GM18507 (cell line): ENCODE results near the gene HHEX.

ENCODE experiments used
- DNase-seq: peaks from one replicate; pipeline ENCODE4 v3.0.0; 2011; ENCODE audit warnings: low read depth; ENCODE audit not compliant: insufficient read length; ENCODE audit errors: extremely low spot score
- FAIRE-seq: peaks from 2 replicates; lab custom pipeline; 2011; peaks lifted over from hg19 to GRCh38; lab: Jason Lieb, UNC

HHEX gene

DNA sequence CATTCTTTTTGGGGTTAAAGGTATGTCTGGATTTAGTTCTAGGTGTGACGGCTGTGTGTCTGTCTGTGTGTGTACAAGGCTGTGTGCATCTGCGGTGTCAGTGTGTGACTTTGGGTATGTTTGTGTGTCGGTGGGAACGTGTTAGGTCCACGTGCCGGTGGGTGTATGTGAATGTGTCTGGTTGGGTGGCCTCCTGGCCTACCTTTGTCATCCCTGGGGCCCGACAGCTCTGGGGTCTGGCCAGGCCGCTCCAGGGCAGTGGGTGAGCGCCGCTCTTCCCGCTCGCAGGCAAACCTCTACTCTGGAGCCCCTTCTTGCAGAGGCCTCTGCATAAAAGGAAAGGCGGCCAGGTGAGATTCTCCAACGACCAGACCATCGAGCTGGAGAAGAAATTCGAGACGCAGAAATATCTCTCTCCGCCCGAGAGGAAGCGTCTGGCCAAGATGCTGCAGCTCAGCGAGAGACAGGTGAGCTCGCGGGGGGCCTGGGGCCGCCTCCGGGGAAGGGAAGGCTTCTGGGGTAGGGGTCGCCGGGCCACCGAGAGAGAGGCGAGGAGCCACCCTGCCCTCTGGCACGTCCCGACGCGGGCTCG, 2.4 kb downstream of the HHEX start:
- no peak for DNase-seq
- FAIRE-seq = no peak

DNA sequence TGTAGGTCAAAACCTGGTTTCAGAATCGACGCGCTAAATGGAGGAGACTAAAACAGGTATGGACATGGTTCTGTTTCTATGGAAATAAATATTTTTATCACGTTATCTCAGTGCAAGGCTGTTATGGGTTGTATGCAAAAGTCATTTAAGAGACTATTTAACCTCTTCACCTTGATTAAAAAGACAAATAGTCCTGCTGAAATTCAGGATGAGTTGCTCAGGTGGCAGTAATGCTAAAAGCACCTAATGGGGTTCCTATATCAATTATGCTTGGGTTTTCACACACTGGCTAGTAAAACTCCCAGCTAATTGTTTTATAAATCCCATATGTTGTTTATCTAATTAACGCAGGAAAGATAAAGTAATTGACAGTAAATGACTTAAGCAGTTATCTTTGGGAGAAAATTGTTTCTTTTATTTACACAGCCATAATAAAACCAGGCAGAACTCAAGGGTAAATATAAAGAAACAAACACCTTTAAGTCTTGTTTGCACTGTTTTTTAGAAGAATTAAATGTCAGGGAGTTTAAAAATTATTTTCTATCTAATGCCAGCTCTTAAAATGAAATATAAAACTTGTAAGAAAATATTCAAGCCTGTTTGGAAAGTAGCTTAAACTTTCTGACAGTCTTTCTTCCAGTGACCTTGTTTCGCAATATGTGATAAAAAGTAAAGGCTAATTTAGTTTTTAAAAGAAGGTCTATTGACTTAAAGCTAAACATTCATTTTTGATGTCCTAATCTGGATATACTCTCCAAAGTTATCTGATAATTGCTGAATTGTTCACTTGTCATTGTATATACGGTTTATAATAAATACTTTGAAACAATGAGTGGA, 3.2 kb downstream of the HHEX start:
- FAIRE-seq (no peak), DNase-seq (no peak)

DNA sequence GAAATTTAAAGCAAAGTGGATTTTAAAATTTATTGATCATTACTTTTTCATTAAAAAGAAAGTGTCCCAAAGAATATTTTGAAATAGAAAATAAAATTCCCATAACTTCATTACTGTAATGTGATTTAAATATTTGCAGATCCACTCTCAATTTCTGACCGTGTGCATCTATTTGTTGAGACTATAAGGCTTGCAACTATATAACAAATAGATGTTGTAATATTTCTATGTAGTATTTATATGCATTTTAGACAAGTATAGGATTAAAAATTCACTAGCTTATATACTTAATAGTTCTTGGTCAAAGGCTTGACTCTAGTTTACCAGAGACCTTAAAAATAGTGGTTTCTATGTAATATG, 3.8 kb downstream of the HHEX start:
- FAIRE-seq (no peak), DNase-seq (no peak)

DNA sequence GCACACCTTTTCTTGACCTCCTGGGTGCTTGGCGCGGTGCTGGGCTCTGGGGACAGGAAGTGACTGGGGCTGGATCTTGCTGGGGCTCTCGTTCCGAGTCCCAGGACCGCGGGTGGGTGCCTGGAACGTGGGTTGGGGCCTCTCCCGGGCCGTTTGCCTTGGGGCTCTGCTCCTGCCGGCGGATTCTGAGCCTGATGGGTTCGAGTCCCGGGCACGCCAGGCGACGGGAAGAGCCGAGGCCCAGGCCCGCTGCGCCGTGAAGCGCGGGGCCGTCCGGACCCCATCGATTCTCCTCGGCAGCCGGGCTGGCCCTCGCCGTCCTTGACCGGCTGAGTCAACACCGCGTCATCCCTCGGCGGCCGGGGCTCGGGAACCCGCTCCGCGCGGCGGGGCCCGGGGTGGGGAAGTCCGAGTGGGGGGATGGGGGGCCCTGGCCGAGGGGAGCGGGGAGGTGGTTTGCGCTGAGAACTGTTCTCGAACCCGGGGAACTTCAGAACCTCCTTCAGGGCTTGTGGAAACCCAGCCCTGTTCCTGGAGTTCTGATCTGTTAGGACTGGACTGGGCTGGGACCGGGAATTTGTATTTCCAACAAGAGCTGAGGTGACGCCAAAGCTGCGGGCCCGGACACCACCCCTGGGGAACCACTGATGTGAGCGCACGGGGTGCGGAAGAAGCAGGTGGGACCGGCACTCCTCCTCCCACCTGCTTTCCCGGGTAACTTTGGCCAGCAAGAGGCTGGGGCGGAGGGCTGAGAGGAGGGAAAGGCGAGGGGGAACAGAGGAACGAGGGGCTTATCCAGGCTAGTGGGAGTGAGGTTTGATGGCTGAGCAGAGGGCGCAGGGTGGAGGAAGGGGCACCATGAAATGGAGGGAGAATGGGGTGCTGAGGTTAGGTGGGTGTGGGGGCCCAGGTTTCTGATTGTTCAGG, 6.2 kb downstream of the HHEX start:
- DNase-seq (no peak), FAIRE-seq (no peak)

DNA sequence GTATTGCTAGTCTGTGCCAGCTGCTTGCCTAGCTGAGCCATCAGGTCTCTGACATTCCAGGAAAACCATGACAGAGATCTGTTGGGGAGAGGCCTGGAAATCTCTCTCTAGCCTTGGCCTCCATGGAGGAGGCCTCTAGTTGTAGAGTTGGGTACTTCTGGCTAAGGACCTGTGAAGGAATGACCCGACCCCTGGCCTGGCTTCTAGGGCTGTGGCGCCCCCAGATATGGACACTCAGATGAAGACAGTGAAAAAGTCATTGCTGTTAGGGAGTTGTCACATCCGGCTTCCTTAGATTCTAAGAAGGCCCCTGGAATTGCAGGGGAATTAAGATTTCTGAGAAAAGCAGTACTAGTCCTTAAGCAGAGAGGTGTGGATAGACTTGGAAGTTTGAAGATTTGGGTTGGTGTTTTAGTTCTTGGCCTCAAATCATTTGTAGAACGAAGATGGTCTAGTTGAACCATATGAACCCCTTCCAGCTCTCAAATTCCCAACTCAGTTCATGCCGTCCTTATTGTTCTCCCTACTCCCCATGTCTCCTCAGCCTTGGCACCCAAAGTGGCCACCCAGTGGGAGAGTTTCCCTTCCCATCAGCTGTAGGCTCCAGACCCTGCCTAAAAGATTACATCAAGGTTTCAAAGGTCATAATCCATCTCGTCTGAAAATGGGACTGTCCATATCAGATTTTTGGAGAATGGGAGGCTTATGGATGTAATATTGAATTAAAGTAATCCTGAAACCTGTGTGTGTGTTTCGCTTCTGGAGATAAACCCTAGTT, 7.0 kb downstream of the HHEX start:
- DNase-seq = no peak

DNA sequence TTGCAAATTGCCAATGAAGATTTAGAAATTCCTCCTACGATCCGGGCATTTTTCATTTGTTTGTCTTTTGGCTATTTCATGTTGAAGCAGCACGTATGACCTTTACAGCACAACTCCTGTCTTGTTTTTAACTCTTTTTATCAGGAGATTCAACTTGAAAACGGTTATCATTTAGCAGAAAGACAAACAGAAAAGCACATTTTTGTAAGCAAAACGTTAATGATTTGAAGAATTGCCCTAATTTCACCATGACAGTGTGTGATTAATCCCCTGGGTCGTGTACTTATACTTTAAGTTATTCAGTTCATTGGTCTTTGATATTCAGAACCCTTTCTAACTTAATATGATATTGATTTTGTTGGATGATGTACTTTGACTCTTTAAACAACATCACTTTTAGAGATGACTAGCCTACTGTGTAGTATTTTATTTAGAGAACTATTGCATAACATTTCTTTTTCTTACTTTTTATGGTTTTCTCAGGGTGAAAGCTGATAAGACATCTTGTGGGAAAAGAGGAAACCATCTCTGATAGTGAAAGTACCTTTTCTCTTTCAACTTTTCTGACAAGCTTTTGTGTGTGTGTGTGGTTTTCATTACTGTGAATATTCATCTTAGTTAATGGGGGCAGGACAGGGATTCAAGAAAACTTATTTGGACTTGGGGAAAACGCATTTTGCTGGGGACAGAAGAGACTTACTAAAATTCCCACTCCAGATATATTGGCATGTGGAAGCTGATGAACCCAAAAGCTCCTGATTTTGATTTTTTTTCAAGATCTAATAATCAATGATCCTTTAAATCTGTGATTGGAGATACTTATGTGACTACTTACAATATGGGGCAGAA, 8.1 kb downstream of the HHEX start:
- peak; percentile 61 for FAIRE-seq

More for the DNA sequence above, 7.0 kb downstream of the HHEX start:
- FAIRE-seq = no peak

DNA sequence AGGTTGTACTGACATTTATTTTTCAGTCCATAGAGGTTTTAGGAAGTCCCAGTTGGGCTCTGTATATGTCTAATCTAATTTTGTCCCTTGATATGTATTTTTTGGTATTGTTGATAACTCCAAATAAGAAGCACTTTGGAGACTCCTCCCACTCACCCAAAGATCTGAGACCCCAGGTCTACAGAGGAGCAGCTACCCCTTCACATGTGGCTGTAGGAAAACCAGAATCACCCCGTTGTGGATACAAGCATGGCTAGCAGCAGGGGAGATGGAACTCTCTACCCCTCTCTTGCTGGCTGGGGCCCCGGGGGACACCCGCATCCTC, 9.4 kb downstream of the HHEX start:
- DNase-seq = no peak
- FAIRE-seq = no peak

More for the DNA sequence above, 8.1 kb downstream of the HHEX start:
- DNase-seq = no peak

DNA sequence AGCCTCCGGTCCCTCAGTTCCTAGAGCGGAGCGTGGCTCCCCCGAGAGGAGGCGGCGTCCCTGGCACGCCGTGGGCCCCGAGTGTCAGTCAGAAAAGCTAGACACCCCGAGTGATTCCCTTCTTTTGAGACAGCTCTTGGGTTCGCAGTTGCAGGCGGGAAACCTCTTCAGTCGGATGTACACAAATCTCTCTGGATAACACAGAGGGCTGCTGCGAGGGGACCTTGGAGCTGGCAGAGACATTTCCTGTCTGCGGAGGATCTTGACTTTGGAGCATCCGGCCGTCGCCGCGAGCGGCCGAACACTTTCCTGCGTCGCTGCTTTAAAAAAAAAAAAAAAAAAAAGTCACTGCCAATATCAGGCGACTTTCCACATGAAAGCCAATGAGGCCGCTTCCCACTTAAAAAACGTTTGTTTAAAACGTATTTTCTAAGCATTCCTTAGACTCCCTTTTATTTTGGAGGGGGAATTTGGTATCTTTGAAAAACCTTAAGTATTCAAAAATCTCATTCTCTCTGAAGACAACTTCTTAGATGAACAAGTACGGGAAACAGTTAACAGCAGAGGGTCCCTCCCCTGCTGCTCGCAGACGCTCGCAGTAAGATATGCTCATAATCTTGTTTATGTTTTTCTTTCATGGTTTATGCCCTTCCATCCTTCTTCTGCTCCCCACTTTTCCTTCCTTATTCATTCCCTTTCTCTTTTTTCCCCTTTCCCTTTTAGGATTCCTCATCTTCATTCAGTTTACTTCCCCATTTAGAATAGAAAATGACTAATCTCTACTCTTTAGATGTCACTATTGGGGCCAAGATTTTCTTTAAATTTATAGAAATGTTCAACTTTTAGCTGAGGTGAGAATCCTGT, 10.0 kb downstream of the HHEX start:
- FAIRE-seq = peak; percentile 26
- no peak for DNase-seq

DNA sequence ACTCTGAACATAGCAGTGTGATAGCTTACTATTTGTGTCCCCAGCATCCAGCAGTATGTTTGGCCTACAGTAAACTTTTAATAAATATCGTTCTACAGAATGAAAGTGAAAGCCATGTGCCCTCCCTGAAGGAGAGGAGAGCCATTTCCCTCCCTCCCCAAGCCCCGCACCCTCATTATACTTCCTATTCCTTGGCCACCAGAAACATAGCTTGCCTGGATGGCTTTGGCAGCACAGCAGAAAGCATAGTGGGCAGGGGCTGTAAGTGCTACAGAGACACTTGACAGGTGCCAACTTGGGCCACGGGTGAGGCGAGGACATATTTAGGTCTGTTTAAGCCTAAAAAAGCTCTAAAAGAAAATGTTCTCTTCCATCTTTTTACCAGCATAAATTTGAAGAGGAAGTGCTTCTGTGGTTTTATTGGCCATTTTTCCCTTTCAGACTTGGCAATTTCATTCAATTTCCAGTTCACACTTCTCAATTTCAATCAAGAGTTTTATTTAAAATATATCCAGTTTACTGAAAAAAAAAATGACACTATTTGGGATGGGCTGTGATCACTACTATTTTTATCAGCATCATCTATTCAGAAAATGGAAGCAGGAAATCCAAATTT, 12.7 kb downstream of the HHEX start:
- no peak for DNase-seq
- no peak for FAIRE-seq

DNA sequence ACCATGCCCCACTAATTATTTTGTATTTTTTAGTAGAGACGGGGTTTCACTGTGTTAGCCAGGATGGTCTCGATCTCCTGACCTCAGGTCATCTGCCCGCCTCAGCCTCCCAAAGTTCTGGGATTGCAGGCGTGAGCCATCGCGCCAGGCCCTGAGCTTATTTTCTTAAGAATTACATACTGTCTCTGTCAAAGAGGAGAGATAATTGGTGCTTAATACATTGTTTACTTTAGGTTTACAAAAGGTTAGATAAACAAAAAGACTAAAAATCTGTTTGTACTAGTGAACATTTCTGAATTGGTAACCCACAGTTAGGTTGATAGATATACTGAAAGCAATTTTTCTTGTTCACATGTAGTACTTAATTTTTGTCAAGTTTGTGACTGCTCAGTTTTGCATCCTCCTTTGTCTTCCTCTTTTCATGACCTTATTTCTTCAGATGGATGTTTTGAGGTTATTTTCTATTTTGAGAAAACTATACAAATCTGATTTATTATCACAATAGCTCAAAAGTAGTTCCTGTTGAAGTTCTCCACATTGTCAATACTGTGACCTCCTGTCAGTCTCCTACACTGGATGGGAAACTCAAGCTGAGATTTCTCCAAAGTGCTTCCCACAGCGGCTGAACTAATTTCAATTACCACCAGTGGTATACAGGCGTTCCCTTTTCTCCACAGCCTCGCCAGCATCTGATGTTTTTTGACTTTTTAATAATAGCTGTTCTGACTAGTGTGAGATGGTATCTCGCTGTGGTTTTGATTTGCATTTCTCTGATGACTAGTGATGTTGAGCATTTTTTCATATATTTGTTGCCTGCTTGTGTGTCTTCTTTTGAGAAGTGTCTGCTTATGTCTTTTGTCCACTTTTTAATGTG, 22.5 kb downstream of the HHEX start:
- FAIRE-seq (no peak), DNase-seq (no peak)

DNA sequence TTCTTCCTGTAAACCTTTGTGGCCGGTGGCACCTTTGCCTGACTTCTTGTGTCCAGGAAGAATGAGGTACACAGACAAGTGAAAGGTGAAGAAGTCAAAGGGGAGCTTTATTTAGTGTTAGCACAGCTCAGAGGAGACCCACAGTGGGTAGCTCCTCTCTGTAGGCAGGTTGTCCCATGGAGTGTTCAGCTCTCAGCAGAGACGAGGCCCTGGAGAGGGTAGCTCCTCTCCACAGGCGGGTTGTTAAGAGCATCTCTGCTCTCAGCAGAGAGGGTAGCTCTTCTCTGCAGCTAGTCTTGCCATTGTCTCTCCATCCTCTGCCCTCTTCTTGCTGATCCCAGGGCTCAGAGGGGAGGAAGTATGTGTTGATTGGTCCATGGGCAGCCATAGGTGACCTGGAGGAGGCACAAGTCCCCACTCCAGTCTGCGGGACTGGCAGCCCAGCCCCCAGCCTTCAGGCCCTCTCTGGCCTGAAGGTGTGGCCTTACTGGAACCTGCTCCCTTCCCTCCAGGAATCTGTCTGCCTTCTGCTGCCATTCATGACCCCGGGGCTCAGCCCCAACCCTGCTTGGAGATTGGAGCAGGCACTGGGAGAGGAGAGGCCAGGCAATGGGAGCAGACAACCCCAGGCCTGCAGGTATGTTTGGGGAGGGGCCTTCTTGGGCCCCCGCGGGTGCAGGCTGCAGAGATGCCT, 24.5 kb downstream of the HHEX start:
- DNase-seq = no peak
- no peak for FAIRE-seq

DNA sequence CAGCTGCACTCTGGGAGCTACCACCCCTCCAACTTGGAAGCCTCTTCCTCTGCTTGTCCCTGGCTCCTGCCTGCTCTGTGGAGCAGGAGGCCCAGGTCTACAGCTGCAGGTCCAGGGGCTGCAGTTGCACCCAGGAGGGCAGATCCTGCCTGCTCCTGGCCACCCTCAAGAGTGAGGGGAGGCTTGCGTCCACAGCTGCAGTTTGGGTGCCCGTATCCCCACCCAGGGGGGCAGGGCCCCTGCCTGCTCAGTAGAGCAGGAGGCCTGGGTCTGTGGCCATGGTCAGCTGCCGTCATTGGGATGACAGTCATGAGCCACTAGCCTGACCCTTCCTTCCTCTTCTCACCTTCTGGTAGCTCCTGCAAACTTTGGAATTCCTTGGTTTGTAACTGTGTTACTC, 25.1 kb downstream of the HHEX start:
- no peak for DNase-seq
- FAIRE-seq = no peak

DNA sequence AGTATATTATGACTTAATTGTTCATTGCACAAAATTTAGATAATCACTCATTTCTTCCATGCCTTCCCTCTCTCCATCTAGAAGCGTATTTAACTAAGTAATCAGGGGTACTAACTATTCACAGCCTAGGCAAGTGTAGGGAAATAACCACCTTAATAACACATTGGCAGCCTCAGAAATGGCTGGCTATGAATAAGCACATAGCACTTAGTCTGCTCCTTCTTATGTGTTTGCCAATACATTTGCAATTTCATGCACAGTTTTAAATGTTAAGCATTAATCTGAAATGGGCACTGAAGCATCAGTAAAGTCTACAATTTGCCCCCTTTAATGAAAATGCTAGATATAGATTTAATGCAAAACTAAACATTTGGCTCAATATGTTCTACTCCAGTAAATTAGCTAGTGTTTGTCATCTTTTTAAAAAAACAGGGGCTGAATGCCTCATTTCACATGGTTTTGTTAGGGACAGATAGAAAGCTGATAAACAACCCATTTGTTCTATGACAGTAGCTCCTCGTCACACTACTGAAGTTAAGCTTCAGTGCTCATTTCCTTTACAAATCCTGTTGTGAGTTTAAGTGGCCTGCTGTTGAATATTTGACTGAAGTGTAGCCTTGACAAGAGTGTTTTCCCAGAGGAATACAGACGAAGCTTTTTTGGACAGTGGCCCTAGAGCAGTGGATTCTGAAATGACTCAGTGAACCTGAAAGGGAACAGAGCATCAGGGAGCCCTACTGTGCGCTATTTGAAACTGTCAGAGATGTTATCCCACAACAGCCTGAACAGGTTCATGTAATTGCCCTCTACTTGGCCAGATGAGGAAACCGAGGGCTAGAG, 30.5 kb downstream of the HHEX start:
- no peak for FAIRE-seq
- DNase-seq = no peak

DNA sequence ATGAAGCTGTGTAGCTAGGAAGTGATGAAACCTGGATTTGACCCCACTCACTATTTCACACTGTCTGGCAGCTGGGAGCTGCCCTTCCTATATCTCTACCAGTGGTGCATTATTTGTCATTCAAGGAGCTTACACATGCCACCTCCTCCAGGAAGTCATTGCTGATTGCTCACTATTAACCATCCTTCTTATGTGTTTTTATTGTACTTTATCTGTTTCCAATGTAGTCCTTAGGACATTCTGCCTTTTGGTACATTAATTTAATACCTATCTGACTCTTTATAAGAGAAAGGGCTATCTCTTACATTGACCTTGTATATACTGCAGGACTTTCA, 31.0 kb downstream of the HHEX start:
- DNase-seq (no peak), FAIRE-seq (no peak)

DNA sequence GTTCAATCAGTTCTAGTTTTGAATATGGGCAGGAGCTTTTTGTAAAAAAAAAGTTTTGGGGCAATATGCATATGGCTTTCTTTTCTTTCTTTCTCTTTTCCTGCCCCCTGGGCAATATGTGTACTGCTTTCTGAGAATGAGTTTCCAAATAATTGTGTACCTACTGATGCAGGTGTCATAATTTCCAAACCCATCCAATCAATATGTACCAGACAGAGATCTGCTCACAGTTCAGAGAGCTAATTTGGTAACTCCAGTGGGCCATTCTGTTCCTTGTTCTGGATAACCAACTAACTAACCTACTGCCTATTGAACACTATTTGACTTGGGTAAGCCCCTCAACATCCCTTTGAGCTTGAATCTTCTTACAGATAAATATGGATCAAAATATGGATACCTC, 32.6 kb downstream of the HHEX start:
- FAIRE-seq (no peak), DNase-seq (no peak)
